IMR-90 (cell line): ENCODE results near the gene CPTP.

Experiments
- CEBPB ChIP-seq: IDR thresholded peaks from 2 replicates; pipeline ENCODE4 v1.6.1; 2012; ENCODE audit warnings: low read depth, low read length, improper control_type of control experiment
- FOS ChIP-seq: fragments of 150-350 bp; IDR thresholded peaks from 2 replicates; pipeline ENCODE4 v1.6.1; 2016; ENCODE audit warnings: low read depth, low read length
- MXI1 ChIP-seq: IDR thresholded peaks from 2 replicates; pipeline ENCODE4 v1.6.1; 2012; ENCODE audit warnings: low read depth, mild to moderate bottlenecking, low read length, moderate library complexity, borderline replicate concordance
- POLR2A ChIP-seq: IDR thresholded peaks from 2 replicates; pipeline ENCODE4 v1.6.1; 2012; ENCODE audit warnings: mild to moderate bottlenecking, low read depth, low read length
- RAD21 ChIP-seq: IDR thresholded peaks from 2 replicates; pipeline ENCODE4 v1.6.1; 2012; ENCODE audit warnings: low read length, improper control_type of control experiment
- RCOR1 ChIP-seq: IDR thresholded peaks from 2 replicates; pipeline ENCODE4 v1.6.1; 2012; ENCODE audit warnings: mild to moderate bottlenecking, low read length, improper control_type of control experiment; ENCODE audit not compliant: insufficient replicate concordance
- RFX5 ChIP-seq: IDR thresholded peaks from 2 replicates; pipeline ENCODE4 v1.8.0; 2012; ENCODE audit warnings: low read depth, mild to moderate bottlenecking, low read length, moderate library complexity
- SMC3 ChIP-seq: fragments of 150-350 bp; IDR thresholded peaks from 2 replicates; pipeline ENCODE4 v1.6.1; 2016; ENCODE audit warnings: low read depth, mild to moderate bottlenecking, antibody characterized with exemption, low read length, moderate library complexity
- TF ChIP-seq, protein P1 (sequence below): conservative IDR thresholded peaks from 2 replicates; pipeline ENCODE4 v1.5.1; 2012; ENCODE audit warnings: mild to moderate bottlenecking, low read depth, low read length, improper control_type of control experiment
- TF ChIP-seq, protein P2 (sequence below): fragments of 150-350 bp; IDR thresholded peaks from 2 replicates; pipeline ENCODE4 v1.6.1; 2017; ENCODE audit warnings: mild to moderate bottlenecking, antibody characterized with exemption, low read length, low read depth

DNA sequence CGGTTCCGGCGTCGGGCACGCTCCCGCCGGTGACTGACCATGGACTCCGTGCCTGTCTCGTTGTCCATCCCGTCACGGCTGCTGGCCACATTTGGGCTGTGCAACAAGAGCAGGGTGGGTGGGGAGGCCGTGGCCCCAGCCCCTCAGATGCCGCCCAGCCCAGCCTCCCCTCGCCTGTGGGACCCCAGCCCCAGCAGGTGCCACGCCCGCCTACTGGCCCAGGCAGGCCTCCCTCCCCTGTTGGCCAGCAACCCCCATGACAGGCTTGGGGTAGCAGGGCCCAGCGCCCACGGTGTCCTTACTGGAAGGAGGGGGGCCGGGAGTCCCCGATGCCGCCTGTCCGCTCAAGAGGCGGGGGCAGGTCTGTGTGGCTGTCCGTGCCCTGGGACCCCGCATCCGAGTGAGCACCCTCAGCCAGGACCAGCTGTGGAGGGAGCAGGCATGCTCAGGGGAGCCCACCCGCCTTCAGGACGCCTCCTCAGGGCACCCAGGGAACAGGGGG, 17.5 kb downstream of the CPTP start:
- TF ChIP-seq, protein P1, sequence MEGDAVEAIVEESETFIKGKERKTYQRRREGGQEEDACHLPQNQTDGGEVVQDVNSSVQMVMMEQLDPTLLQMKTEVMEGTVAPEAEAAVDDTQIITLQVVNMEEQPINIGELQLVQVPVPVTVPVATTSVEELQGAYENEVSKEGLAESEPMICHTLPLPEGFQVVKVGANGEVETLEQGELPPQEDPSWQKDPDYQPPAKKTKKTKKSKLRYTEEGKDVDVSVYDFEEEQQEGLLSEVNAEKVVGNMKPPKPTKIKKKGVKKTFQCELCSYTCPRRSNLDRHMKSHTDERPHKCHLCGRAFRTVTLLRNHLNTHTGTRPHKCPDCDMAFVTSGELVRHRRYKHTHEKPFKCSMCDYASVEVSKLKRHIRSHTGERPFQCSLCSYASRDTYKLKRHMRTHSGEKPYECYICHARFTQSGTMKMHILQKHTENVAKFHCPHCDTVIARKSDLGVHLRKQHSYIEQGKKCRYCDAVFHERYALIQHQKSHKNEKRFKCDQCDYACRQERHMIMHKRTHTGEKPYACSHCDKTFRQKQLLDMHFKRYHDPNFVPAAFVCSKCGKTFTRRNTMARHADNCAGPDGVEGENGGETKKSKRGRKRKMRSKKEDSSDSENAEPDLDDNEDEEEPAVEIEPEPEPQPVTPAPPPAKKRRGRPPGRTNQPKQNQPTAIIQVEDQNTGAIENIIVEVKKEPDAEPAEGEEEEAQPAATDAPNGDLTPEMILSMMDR: no peak
- TF ChIP-seq CEBPB: no peak
- no peak for TF ChIP-seq POLR2A
- TF ChIP-seq RAD21: no peak
- no peak for TF ChIP-seq MXI1
- no peak for TF ChIP-seq SMC3
- no peak for TF ChIP-seq FOS
- no peak for TF ChIP-seq RCOR1
- TF ChIP-seq, protein P2, sequence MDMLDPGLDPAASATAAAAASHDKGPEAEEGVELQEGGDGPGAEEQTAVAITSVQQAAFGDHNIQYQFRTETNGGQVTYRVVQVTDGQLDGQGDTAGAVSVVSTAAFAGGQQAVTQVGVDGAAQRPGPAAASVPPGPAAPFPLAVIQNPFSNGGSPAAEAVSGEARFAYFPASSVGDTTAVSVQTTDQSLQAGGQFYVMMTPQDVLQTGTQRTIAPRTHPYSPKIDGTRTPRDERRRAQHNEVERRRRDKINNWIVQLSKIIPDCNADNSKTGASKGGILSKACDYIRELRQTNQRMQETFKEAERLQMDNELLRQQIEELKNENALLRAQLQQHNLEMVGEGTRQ: no peak
- no peak for TF ChIP-seq RFX5
